Stimulated activated CD8-positive, alpha-beta memory T cell treated with anti-CD3 and anti-CD28 coated beads, Interleukin-7, amount 100 ng/mL, for 48 hours (primary cell): ENCODE results near the gene CACNA1C.
"Not testable (repeated sequence)": the region's sequence is repeated elsewhere in the genome, so short reads cannot be mapped to it uniquely, and the experiment has no call there.

ENCODE experiments used
- DNase-seq, 2 donors: peaks; one replicate each; pipeline ENCODE4 v3.0.0-alpha.2; 2020; ENCODE audit warnings: low read depth in 1 of 2; ENCODE audit errors: extremely low read depth in 1 of 2

The CACNA1C gene

GRCh38 chr12:2074792-2075191 lies 22.0 kb downstream of the CACNA1C start:
- DNase-seq, result no peak

- no peak for DNase-seq
These were observed 22.9 kb downstream of the CACNA1C start for GRCh38 chr12:2075508-2076195.

- DNase-seq, result no peak
These were observed 23.4 kb downstream of the CACNA1C start for GRCh38 chr12:2076196-2076570.

- DNase-seq, result no peak
These were observed 23.9 kb downstream of the CACNA1C start for GRCh38 chr12:2076728-2077127.

- no peak for DNase-seq
These were observed 27.8 kb downstream of the CACNA1C start for GRCh38 chr12:2080604-2081003.

- no peak for DNase-seq
These were observed 29.5 kb downstream of the CACNA1C start for GRCh38 chr12:2082321-2082720.

- DNase-seq, result no peak
These were observed 30.2 kb downstream of the CACNA1C start for GRCh38 chr12:2083008-2083407.

- DNase-seq, result no peak
These were observed 30.8 kb downstream of the CACNA1C start for GRCh38 chr12:2083561-2083960.

- DNase-seq, result no peak
These were observed 31.9 kb downstream of the CACNA1C start for GRCh38 chr12:2084553-2085296.

- DNase-seq, result no peak
These were observed 39.6 kb downstream of the CACNA1C start for GRCh38 chr12:2092354-2092753.

GRCh38 chr12:2092890-2093289 lies 40.1 kb downstream of the CACNA1C start:
- no peak for DNase-seq

- no peak for DNase-seq
These were observed 41.8 kb downstream of the CACNA1C start for GRCh38 chr12:2094597-2094996.

- DNase-seq, result no peak
These were observed 43.1 kb downstream of the CACNA1C start for GRCh38 chr12:2095878-2096277.

- no peak for DNase-seq
These were observed 44.8 kb downstream of the CACNA1C start for GRCh38 chr12:2097617-2098016.

- no peak for DNase-seq
These were observed 46.1 kb downstream of the CACNA1C start for GRCh38 chr12:2098852-2099251.

GRCh38 chr12:2099595-2099994 lies 46.8 kb downstream of the CACNA1C start:
- no peak for DNase-seq

GRCh38 chr12:2101359-2101758 lies 48.6 kb downstream of the CACNA1C start:
- no peak for DNase-seq

GRCh38 chr12:2101771-2102170 lies 49.0 kb downstream of the CACNA1C start:
- DNase-seq, result no peak

- not testable (repeated sequence) for DNase-seq
These were observed 49.9 kb downstream of the CACNA1C start for GRCh38 chr12:2102736-2103135.

GRCh38 chr12:2105387-2105786 lies 52.6 kb downstream of the CACNA1C start:
- not testable (repeated sequence) for DNase-seq

GRCh38 chr12:2108166-2108565 lies 55.4 kb downstream of the CACNA1C start:
- DNase-seq, result no peak

GRCh38 chr12:2108975-2109671 lies 56.3 kb downstream of the CACNA1C start:
- DNase-seq, result no peak
